Activated naive CD8-positive, alpha-beta T cell (primary cell): Measurements from ENCODE around the gene GMPR.

Source experiments
- H3K27ac Mint-ChIP-seq: one replicate; pipeline ENCODE4 v1.8.0; 2021; ENCODE audit warnings: mixed read lengths
- H3K27me3 Mint-ChIP-seq: one replicate; pipeline ENCODE4 v1.8.0; 2021; ENCODE audit warnings: mixed read lengths
- H3K36me3 Mint-ChIP-seq: one replicate; pipeline ENCODE4 v1.8.0; 2021; ENCODE audit warnings: mixed read lengths
- H3K4me1 Mint-ChIP-seq: one replicate; pipeline ENCODE4 v1.8.0; 2021; ENCODE audit warnings: low read depth, mixed read lengths
- H3K4me3 Mint-ChIP-seq: one replicate; pipeline ENCODE4 v1.8.0; 2021; ENCODE audit warnings: mild to moderate bottlenecking, mixed read lengths
- H3K9me3 Mint-ChIP-seq: one replicate; pipeline ENCODE4 v1.8.0; 2021; ENCODE audit warnings: low read depth, mixed read lengths

GMPR gene

GRCh38 chr6:16232086-16232485 is 6.3 kb upstream of the GMPR start:
- Mint-ChIP-seq H3K4me1 (peaks cover 10% of the 10 kb centered on the region), H3K27me3 (peaks cover 8% of the 10 kb centered on the region)

DNA sequence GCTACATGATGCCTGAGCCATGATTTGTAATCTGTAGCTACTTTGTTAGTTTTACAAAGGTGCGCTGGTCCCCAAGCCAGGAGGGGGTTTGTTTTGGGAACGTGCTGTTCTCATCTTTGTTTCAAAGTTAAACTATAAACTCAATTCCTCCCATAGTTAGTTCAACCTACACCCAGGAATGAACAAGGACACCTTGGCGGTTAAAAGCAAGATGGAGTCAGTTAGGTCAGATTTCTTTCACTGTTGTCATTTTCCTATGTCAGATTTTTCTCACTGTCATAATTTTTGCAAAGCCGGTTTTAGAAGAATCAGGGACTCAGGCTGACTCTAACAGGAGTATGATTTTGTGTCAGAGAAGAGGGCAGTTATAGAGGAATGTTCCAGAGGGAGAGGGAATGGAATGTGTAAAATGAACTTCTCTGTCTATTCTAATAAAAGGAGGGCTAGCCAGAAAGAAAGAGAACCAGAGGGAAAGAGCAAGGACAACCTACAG is 2.3 kb upstream of the GMPR start:
- H3K9me3 Mint-ChIP-seq, result no peaks in the 10 kb centered on the region
- no peak overlapping the region for H3K4me3 Mint-ChIP-seq
- peaks cover 28% of the 10 kb centered on the region for H3K4me1 Mint-ChIP-seq
- peaks cover 10% of the 10 kb centered on the region for H3K27me3 Mint-ChIP-seq
- no peak overlapping the region for H3K27ac Mint-ChIP-seq
- no peaks in the 10 kb centered on the region for H3K36me3 Mint-ChIP-seq

More at GRCh38 chr6:16232086-16232485, 6.3 kb upstream of the GMPR start:
- no peaks in the 10 kb centered on the region for H3K36me3 Mint-ChIP-seq
- H3K9me3 Mint-ChIP-seq, result no peaks in the 10 kb centered on the region
- no peak overlapping the region for H3K4me3 Mint-ChIP-seq
- H3K27ac Mint-ChIP-seq, result no peak overlapping the region

DNA sequence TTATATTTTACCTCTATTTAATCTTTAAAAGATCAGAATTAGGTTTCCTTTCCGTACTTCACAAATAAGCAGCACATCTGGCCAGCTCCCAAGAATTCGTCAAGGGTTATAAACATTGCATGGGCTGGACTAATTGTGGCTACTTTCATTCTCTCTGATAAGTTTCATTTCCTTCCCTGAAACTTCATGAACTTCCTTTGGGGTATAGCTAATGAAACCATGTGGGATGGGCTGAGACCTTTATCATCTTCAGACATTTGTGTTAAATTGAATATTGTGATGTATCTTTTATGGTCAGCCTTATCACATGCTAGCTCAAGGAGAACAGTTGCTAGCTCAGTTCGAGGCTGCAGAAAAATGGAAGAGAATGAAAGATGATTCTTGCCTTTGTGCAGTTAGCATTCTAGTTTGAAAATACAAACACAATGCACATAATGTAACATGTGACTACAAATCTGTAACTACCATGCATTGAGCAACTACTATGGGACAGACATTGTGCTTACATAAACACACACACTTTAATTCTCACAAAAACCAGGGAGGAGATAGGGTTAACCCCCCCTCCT is 1.7 kb upstream of the GMPR start:
- Mint-ChIP-seq H3K36me3 (no peaks in the 10 kb centered on the region), H3K4me1 (peaks cover 28% of the 10 kb centered on the region), H3K9me3 (no peaks in the 10 kb centered on the region), H3K4me3 (peak overlapping the region; percentile 77), H3K27ac (no peak overlapping the region), H3K27me3 (peaks cover 10% of the 10 kb centered on the region)

- Mint-ChIP-seq H3K36me3 (no peaks in the 10 kb centered on the region), H3K27ac (no peak overlapping the region), H3K9me3 (no peaks in the 10 kb centered on the region), H3K27me3 (peaks cover 10% of the 10 kb centered on the region), H3K4me3 (peak overlapping the region; percentile 77), H3K4me1 (peaks cover 28% of the 10 kb centered on the region)
Measured at GRCh38 chr6:16237242-16237641, 1.1 kb upstream of the GMPR start.

DNA sequence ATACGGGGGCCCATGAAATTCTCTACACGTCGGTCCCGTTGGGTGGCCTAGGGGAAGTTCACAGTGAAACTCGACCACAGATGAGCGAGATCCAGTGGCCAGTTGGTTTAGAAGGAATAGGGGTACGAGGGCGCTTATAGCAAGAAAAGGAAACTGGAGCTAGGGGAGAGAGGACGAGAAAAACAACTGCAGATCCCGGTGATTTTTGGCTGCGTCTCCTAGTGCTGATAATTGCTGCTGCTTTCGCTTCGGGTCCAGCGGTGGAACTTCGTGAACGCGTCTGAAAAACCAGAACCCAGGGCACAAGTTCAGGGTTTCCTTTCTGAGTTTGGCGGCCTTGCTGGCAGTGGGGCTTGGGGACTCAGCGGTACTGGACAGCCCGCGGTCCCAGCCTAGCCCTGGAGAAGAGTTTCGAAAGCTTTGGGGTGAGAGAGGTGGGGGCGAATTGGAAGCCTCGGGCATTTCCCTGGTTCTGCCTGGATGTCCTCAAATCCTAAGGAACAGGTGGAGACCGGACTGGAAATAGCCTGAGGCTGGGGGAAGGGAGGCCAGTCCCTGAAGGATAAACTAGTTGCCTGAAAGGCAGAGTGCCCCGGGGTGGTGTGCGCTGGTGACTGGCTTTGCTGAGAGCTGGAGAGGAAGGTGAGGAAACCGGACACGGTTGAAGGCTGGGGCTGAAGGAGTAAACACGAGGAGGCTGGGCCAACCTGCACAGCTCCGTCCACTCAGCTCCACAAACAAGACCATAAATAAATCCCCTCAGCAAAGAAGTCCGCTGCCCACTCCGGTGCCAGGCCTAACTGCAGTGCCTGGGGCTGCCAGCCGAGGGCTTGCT is 793 bp downstream of the GMPR start:
- Mint-ChIP-seq H3K9me3 (no peaks in the 10 kb centered on the region), H3K4me1 (peaks cover 28% of the 10 kb centered on the region), H3K27ac (peak overlapping the region; percentile 72), H3K4me3 (peak overlapping the region; percentile 95), H3K27me3 (peaks cover 10% of the 10 kb centered on the region), H3K36me3 (no peaks in the 10 kb centered on the region)

- peak overlapping the region; percentile 95 for H3K4me3 Mint-ChIP-seq
- H3K27me3 Mint-ChIP-seq, result peaks cover 10% of the 10 kb centered on the region
Measured at GRCh38 chr6:16239798-16240123, 1.4 kb downstream of the GMPR start.

DNA sequence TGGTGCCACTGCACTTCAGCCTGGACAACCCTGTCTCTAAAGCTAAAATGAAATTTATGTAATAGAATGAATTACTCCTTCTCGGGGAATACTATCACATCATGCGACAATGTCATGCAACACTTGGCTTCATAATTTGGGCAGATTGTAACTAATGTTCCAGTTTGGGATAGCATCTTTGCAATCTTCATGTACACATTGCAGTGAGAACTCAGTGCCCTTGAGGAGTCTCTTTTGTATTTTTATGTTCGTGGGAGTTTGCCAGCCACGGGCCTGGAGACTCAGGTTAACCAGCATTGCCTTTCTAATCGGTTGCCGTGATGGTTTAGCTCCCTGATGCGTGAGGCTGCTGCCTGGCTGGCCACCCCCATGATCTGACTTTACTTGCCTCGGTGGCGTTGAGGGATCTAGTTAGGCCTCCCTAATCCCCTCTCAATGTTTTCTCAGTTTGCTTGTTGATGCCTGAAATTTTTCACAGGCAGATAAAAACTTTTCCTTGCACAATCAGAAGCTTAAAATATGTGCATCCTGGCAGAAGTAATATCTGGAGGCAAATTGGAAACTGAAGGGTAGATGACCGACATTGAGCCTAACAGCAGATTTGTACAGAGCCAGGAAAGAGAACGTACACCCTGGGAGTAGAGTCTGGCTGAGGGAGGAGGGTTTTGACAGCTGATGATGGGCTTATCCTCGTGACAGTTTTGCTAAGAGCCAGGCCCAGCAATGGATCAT is 2.4 kb downstream of the GMPR start:
- Mint-ChIP-seq H3K4me3 (no peak overlapping the region), H3K9me3 (no peaks in the 10 kb centered on the region), H3K27me3 (peaks cover 6% of the 10 kb centered on the region), H3K36me3 (no peaks in the 10 kb centered on the region), H3K27ac (no peak overlapping the region), H3K4me1 (peaks cover 28% of the 10 kb centered on the region)

More at GRCh38 chr6:16239798-16240123, 1.4 kb downstream of the GMPR start:
- Mint-ChIP-seq H3K27ac (no peak overlapping the region), H3K9me3 (no peaks in the 10 kb centered on the region), H3K36me3 (no peaks in the 10 kb centered on the region), H3K4me1 (peaks cover 28% of the 10 kb centered on the region)

DNA sequence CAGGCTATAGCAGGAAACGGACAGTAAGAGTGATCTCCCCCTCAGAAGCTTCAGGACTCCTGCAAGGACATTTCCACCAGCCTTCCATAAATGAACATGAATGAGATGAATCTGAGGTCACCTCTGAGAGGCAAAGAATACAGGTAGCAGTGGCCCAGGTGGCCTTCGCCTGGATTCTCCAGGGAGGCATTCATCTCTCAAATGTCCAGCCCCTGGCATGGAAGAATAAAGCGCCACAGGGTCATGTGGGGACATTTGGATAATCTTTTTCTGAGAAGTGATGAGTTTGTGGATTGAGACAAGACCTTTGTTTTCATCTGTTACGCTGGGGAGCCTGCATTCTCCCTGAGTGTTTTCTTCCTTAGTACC is 2.9 kb downstream of the GMPR start:
- Mint-ChIP-seq H3K36me3 (no peaks in the 10 kb centered on the region), H3K27me3 (peaks cover 2% of the 10 kb centered on the region), H3K4me3 (no peak overlapping the region), H3K27ac (no peak overlapping the region), H3K4me1 (peaks cover 25% of the 10 kb centered on the region), H3K9me3 (no peaks in the 10 kb centered on the region)

DNA sequence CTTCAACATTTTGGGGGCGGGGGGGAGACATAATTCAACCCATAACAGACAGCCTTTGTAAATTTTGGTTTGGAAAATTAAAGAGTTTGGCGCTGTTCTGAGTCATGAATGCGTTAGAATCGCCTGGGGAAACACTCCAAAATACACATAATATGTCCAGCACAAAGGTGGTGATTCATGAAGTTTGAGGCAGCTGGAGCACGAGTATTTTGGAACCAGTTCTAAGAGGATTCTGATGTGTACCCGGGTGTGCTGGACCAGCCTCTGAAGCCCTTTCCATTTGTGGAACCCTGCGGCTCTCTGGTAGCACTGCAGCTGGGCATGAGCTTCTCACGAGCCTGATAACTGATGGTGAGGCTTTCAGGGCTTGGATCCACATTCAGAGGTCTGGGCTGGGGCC is 4.7 kb downstream of the GMPR start:
- Mint-ChIP-seq H3K27me3 (peaks cover 2% of the 10 kb centered on the region), H3K4me1 (peaks cover 12% of the 10 kb centered on the region)

GRCh38 chr6:16243664-16244063 is 5.3 kb downstream of the GMPR start:
- Mint-ChIP-seq H3K36me3 (peaks cover 8% of the 10 kb centered on the region), H3K27me3 (peaks cover 2% of the 10 kb centered on the region), H3K9me3 (no peaks in the 10 kb centered on the region), H3K27ac (no peak overlapping the region), H3K4me1 (peaks cover 10% of the 10 kb centered on the region), H3K4me3 (no peak overlapping the region)

More for the DNA sequence above, 4.7 kb downstream of the GMPR start:
- H3K27ac Mint-ChIP-seq, result no peak overlapping the region
- no peak overlapping the region for H3K4me3 Mint-ChIP-seq
- H3K9me3 Mint-ChIP-seq, result no peaks in the 10 kb centered on the region
- H3K36me3 Mint-ChIP-seq, result peaks cover 8% of the 10 kb centered on the region

- Mint-ChIP-seq H3K4me1 (peaks cover 3% of the 10 kb centered on the region), H3K36me3 (peaks cover 8% of the 10 kb centered on the region), H3K4me3 (no peak overlapping the region), H3K27me3 (no peaks in the 10 kb centered on the region), H3K27ac (no peak overlapping the region), H3K9me3 (no peaks in the 10 kb centered on the region)
Measured at GRCh38 chr6:16244446-16244845, 6.1 kb downstream of the GMPR start.

DNA sequence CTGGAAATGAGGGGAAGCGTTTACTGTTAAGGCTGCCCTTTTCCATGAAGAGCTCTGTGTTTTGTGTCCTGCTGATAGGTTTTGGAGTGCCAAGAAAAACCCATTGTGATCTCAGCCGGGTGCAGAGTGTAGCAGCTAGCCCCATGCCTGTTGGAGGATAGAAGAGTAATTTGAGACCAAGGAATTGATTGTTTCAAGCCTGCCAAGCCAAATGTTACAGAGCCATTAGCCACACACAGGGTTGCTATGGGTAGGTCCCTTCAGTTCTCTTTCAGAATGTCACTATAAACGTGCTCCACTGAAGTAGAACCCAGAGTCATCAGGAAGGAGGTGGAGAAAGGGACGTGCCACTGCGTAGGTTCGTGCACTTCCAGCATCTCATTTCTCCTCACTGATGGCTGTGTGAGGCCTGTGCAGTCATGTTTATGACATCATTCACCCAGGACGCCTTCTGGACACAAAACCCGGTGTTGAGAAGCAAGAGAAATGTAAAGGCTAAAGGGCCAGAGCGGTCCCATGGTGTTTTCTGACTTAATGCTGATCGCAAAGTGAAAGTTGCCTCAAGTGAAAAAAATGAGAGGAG is 6.6 kb downstream of the GMPR start:
- no peaks in the 10 kb centered on the region for H3K9me3 Mint-ChIP-seq
- peaks cover 8% of the 10 kb centered on the region for H3K36me3 Mint-ChIP-seq
- H3K4me3 Mint-ChIP-seq, result no peak overlapping the region
- H3K27me3 Mint-ChIP-seq, result no peaks in the 10 kb centered on the region
- H3K27ac Mint-ChIP-seq, result no peak overlapping the region
- H3K4me1 Mint-ChIP-seq, result no peaks in the 10 kb centered on the region

DNA sequence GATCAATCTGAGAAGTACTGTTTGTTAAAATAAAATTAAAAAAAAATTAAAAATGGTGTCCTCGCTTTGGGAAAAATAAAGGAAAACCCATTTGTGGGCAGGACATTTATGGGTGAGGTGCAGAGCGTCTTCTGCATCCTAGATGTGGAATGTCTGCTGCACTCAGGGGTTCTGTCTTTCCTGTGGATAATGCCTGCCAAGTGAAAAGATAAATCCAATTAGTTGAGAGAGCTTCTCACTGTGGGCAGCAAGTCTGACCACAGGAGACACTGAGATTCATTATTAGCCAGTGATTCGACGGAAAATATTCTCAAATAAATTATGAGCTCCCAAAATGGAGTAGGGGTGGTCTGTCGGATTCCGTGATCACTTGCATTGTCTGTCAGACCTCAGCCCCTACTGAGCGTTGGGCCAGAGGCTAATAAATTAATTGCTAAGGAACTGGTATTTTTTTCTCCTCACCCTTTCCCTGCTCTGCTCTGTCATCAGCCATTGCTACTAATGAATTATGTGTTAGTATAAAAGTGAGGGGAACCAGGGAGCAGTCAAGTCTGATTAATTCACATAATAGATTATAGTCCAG is 10.0 kb downstream of the GMPR start:
- Mint-ChIP-seq H3K4me1 (no peaks in the 10 kb centered on the region), H3K9me3 (no peaks in the 10 kb centered on the region), H3K27me3 (no peaks in the 10 kb centered on the region), H3K27ac (no peak overlapping the region), H3K4me3 (no peak overlapping the region), H3K36me3 (peaks cover 11% of the 10 kb centered on the region)

DNA sequence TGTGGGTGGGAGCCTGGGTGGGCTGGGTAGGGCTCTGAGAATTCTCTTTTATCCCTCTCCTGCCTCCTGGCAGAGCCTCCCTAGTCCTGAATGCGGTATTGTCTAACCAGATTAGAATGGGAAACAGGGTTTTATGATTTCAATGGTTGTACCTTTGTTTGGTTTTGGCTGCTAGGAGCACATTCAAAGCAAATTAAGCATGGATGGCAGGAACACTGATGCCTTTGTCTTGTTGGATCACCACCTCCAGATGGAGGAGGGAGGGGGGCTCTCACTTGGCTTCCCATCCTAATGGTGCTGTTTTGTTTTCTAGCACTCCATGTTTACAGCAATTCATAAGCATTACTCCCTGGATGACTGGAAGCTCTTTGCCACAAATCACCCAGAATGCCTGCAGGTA is 11.6 kb downstream of the GMPR start:
- peaks cover 11% of the 10 kb centered on the region for H3K36me3 Mint-ChIP-seq
- H3K27me3 Mint-ChIP-seq, result no peaks in the 10 kb centered on the region
- no peaks in the 10 kb centered on the region for H3K4me1 Mint-ChIP-seq
- H3K9me3 Mint-ChIP-seq, result no peaks in the 10 kb centered on the region
- no peak overlapping the region for H3K4me3 Mint-ChIP-seq
- no peak overlapping the region for H3K27ac Mint-ChIP-seq

DNA sequence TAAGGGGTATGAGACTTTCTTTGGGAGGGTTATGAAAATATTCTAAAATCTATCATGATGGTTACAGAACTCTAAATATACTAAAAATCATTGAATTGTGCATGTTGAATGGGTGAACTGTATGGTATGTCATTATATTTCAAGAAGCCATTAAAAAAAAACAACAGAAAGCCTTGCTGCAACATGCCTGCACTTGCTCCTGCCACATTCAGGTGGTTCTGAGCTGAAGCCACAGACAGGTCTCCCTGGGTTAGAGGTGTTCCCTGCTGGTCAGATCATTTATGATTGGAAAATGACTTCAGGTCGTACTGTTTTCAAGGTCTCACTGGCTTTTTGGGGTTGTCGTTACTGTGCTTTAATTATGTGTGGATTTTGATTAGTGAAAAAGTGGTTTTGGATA is 13.3 kb downstream of the GMPR start:
- Mint-ChIP-seq H3K36me3 (peaks cover 16% of the 10 kb centered on the region), H3K4me1 (no peaks in the 10 kb centered on the region), H3K4me3 (no peak overlapping the region), H3K9me3 (no peaks in the 10 kb centered on the region), H3K27me3 (no peaks in the 10 kb centered on the region), H3K27ac (no peak overlapping the region)
